SIG-M5 (cell line): ENCODE results near the gene NRXN3.
"Not testable (repeated sequence)": the region's sequence is repeated elsewhere in the genome, so short reads cannot be mapped to it uniquely, and the experiment has no call there.

ENCODE experiments used
- DNase-seq: peaks from one replicate; lab custom pipeline; 2025; lab: John Stamatoyannopoulos, UW

NRXN3 gene

DNA sequence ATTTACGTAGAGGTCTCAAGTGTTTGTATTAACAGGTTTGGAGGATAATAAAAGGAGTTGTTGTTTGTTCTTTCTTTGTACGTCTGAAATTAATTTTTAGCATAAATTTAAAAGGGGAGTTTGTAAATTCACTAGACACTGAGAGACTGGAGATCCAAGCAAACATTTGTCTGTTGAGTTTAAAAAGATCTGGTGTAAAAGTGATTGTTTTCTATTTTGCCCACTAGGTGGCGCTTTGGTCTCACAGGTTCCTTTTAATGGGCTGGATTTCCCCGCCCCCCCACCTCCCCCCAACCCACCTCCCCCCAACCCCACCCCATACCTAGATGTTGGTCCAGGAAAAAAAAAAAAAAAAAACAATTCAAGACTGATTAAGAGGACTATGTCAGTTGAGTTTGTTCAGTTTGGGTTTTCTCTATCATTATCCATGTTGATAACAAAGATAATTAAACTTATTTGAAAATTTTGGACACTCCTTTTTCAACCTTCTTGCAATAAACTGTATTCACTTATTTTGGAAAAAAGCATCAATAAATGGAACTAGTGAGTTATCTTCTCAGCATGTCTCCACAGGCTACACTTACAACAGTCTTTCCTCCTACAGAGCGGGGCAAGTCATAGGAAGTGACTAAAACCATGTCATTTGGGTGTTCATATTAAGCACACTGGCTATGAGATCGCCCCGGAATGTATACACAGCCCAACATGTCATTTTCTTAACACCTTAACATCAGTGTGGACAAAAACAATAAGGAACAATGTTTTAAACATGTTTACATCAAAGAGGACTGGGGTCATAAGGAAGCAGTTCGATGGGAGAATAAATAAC lies 841.1 kb downstream of the NRXN3 start:
- DNase-seq, result no peak

- no peak for DNase-seq
These were observed 841.7 kb downstream of the NRXN3 start for GRCh38 chr14:79011920-79012204.

- DNase-seq, result no peak
These were observed 846.8 kb downstream of the NRXN3 start for GRCh38 chr14:79016828-79017505.

GRCh38 chr14:79017561-79017960 lies 847.4 kb downstream of the NRXN3 start:
- no peak for DNase-seq

DNA sequence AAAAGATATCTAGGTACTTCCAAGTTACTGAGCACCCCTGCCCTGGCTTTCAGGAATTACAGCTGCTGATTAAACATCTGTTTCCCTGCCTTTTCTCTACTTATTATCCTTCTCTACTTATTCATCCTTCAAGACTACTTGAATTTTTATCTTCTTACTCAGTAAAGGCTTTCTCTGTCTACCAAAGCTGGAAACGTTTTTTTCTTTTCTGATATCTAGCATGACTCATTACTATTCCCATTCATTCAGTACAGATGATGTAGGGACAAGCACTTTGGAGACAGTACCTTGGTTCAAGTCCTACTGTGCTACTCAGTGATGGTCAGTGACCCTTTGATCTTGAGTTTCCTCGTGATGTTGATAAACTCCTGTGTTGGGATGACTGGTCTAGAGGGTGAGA lies 848.7 kb downstream of the NRXN3 start:
- DNase-seq, result no peak

DNA sequence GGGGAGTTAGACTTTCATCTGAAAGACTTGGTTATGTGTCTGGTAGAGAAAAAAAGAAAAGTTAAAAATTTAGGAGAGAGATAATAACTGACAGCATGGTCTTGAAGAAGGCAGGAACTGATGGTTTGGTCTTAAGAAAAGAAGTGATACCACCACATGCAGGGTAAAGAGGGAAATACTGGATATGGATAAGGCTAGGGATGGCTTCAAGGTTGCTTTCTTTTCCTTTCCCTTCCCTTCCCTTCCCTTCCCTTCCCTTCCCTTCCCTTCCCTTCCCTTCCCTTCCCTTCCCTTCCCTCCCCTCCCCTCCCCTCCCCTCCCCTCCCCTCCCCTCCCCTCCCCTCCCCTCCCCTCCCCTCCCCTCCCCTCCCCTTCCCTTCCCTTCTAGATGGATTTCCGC lies 849.7 kb downstream of the NRXN3 start:
- DNase-seq, result not testable (repeated sequence)

GRCh38 chr14:79021766-79022165 lies 851.6 kb downstream of the NRXN3 start:
- DNase-seq, result no peak

DNA sequence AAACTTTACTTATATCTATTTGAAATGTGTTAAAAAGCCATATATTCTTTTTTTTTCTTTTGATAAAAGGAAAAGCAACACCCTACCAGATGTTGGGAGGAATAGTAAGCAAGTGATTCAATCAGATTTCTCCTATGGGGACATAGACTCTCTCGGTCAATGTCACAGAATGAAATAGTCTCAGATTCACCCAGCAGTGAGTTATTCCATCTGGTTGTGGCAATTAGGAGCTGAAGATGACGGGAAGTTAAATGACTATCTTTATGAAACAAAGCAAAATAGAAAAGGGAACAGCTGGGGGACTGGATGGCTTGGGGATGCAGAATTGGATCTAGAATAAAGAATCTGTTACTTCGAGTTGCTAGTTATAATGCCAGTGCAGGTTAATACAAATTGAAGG lies 857.0 kb downstream of the NRXN3 start:
- no peak for DNase-seq

- no peak for DNase-seq
These were observed 858.1 kb downstream of the NRXN3 start for GRCh38 chr14:79028281-79028680.

DNA sequence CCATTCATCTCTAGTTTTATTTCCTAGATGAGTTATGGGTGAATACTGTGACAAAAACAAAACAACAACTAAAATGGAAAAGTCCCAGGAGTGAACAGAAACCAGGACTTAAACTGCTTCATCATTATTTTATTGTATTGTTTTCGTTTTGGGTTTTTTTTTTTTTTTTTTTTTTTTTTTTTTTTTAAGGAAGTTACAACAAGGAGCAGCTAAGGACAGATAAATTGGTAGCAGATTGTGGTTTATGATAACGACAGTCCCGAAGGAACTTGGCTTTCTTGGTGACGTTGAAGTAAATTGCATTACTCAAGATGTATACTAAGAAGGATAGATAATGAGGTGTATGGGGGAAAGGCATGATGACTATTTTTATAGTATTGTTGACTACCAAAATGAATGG lies 866.3 kb downstream of the NRXN3 start:
- no peak for DNase-seq

- no peak for DNase-seq
These were observed 866.9 kb downstream of the NRXN3 start for GRCh38 chr14:79037106-79037505.

DNA sequence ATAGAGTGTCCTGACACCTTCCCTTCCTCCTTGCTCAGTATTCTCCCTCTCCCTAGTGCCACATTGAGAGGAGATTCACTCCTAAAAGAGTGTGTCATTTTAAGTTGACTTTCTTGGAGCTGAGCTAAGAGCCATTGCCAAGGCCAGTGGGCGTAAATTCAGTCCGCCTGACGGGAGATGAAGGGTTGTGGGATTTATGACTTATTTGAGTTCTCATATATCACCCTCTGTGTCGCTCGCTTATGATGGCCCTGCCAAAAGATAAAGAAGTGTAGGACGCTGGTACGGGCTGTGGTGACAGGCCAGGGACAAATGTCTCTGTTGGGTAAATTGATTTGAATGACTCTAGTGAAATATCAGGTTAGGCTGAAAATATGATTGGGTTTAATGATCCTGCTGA lies 867.4 kb downstream of the NRXN3 start:
- no peak for DNase-seq

GRCh38 chr14:79040790-79041189 lies 870.6 kb downstream of the NRXN3 start:
- DNase-seq, result no peak

DNA sequence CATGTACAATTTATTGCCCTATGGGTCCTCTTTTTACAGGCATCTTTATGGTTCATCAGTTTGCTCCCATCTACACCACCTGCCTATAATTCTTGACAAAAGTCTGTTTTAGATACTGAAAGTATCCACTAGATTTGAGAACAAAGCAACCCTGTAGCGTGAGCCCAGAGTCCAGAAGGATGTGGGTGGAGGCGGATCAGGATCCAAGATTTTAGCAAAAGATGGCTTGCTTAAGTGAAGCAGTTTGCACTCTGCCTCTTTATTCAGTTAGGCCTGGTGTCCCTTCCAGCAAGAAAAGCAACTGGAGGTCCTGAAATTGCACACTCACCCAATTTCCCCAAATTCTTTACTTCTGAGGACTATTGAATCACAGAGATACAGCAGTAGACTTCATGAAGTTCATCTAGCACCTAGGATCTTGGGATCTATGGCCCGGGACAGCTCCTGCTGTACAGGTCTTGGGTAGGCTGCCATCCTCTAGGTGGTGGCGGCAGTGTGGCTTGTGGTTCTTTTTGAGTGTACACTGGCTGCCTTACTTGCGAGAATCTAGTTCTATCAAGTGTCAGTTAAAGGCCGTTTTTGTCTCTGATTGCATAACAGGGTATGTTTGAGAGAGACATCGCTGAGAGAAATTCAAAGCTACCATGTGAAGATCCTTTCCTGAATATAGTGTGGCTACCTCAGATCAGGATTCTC lies 873.2 kb downstream of the NRXN3 start:
- no peak for DNase-seq

- DNase-seq, result no peak
These were observed 874.9 kb downstream of the NRXN3 start for GRCh38 chr14:79044894-79045624.

- no peak for DNase-seq
These were observed 880.9 kb downstream of the NRXN3 start for GRCh38 chr14:79050787-79051727.

DNA sequence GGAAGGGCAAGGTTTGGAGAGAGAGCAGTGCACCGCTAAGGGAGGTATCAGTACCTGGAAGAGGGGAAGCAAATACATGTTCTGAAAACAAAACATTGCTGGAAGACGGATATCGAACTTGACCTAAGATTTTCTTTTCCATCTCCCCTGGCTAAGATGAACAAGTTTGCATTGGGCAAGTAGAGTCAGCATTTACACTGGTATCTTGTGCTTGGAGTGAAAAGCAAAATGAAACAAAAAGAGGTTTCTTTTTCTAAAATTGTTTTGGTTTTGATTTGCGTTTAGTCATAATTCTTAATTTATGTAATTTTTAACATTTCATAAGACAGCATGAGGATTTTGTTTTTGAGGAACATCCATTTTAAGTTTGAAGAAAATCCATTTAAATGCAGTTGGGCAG lies 881.6 kb downstream of the NRXN3 start:
- no peak for DNase-seq

DNA sequence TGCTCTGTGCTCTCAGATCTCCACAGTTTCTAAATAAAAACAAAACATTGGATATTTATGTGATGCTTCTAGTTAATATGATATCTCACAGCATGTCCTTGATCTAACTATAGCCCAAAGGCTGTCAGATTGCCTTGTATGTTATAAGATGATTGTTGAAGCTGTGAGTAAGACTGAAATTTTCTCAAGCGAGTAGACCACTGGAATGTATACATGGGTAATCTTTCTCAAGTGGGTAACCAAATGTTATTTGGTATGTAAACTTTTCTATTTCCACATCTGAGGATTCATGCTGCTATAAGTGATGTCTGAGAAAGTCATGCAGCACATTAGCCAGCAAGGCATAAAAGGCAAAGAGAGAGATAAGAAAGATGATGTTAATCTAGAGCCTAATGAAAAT lies 886.7 kb downstream of the NRXN3 start:
- no peak for DNase-seq

GRCh38 chr14:79057333-79057732 lies 887.2 kb downstream of the NRXN3 start:
- no peak for DNase-seq

GRCh38 chr14:79062226-79062625 lies 892.1 kb downstream of the NRXN3 start:
- no peak for DNase-seq

DNA sequence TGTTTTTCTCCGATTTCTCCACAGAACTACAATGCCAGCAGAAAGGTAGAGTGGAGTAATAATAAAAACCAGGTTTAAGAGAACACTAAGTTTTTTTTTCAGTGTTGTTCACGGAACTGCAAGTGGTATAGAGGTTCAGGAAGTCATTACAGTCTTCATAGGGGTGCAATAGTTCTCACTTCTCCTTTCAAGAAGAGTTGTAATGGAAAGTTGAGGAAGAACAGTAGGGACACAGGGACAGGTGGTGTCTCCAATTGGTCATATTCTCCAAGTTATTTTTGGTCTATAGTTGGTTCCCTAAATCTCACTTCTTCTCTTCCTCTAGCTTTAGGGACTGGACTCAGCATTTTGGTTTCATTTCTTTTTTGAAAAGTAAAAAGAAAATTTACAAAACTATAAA lies 894.0 kb downstream of the NRXN3 start:
- no peak for DNase-seq
